Activated T-cell treated with anti-CD3 and anti-CD28 coated beads for 1 hour (primary cell): Measurements from ENCODE around the gene CTBP2.

Source experiments
- DNase-seq: peaks from one replicate; pipeline ENCODE4 v3.0.0-alpha.2; 2020; ENCODE audit warnings: low read depth

CTBP2 gene

GRCh38 chr10:125144693-125145623, 15.4 kb downstream of the CTBP2 start:
- DNase-seq = no peak

DNA sequence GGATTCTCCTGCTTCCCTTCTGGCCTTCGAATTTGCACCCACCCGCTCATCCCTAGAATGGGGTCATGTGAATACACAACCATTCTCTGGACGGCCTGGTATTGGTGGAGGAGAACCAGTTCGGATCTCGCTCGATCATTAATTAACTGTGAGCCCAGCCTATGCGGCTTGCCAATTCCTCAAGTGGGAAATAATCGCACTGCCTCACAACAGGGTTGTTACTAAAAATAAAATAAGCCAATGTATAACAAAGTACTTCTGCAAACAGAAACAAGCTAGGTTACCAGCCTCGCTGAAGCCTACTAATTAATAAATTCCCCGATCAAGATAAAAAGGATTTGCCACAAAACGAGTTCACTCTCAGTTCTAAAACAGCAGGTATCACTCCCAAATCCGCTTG, 16.2 kb downstream of the CTBP2 start:
- no peak for DNase-seq

GRCh38 chr10:125142946-125143345, 17.4 kb downstream of the CTBP2 start:
- DNase-seq = no peak

DNA sequence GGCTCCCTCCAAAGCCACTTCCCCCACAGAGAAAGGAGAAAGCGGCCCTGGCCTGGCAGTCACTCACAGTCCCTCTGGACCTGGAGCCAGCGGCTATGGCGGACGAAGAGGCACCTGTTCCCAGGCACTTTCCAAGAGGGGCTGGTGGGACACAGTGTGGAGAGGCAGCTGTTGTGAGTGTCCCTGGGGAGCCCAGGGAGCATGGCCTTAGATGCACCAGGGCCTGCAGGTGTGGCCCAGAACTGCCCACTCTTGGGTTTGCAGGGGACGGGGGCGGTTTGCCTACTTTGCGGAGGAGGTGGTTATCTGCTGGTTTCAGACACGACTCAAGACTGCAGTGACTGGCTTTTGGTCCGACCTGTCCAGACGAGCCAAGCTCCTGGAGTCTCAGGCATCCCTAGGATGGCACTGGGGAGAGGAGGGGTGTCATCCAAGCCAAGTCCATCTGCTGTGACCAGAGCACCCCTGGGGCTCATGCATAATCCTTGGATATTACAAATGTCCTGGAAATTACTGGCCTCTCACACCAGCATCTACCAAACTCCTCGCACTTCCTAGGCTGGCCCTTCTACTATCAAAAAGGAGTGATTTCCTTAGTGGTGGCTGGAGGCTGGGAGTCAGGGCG, 18.4 kb downstream of the CTBP2 start:
- DNase-seq = no peak

DNA sequence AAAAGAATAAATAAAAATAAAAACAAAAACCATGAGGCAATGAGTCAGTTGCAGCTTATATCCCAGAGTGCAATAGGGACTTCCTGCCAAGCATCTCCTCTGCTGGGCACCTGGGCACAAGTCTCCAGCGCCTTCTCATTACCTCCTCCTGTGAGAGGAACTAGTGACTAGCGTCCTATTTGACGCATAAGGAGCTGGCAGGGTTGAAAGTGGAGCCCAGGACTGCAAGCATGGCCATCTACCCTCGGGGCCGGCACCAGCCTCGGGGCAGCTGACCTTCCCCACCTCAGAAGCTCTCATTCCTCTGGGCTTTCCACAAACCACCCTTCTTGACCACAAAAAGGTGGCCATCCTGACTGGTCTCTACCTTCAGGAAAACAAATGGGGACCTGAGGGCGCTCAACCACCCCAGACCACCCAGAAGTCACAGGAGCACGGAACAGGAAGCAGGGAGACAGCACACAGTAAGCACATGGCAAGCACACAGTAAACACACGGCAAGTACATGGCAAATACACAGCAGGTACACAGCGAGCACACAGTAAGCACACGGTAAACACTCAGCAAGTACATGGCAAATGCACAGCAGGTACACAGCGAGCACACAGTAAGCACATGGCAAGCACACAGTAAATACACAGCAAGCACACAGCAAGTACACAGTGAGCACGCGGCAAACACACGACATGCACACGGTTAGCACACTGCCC, 19.1 kb downstream of the CTBP2 start:
- DNase-seq = no peak

GRCh38 chr10:125140151-125140550, 20.2 kb downstream of the CTBP2 start:
- DNase-seq = no peak

DNA sequence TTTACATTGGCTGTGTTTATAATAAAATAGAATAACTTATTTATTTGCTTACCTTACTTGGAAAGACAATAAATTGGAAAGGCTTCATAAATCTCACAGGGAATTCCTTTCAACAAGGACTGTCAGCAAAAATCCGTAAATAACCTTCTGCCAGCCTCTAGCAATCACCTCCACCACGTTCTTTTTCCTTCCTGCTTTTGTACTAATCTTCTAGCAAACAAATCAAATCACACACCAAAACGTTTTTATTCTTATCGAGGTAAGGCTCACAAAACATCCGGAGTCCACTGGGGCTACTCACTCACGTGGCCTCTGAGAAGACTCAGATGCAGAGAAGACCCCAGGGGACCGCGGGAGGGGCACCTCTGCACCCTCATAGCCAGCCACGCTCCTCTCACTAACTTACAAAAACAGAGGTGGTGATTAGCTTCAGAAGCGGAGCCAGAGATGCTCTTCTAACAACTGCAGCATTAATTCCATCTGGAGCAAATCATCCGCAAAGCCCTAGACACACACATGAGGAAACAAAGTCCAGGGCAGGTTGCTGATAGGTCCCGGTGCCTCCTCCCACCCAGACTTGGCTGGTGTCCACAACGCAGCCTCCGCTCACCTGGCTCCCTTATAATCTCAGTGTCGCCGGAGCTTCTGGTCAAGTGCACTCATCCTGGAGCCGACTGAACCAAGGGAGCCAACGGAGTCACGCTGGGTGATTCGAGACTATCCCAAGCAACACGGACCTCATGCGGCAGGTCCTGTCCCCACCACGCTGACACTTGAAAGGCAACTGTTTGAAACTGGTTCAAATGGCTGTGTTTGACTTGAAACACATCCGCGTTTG, 22.5 kb downstream of the CTBP2 start:
- DNase-seq = no peak

DNA sequence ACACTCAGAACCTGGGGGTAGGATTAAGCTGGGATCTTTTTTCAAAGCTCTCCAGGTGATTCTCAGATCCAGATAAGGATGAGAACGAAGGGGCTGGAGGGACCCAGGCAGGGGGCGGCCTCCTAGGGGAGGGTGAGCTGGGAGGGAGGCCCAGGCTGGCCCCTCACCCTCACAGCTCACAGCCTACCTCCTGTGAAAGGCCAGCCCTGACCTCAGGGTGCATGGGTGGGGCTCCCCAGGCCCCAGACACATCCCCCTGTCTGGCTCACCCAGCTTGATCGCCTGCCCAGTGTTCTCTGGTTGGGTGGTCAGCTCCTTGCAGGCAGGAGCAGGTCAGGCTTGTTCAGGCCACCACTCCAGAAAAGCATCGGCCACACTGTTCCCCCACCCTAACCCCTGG, 24.3 kb downstream of the CTBP2 start:
- no peak for DNase-seq

DNA sequence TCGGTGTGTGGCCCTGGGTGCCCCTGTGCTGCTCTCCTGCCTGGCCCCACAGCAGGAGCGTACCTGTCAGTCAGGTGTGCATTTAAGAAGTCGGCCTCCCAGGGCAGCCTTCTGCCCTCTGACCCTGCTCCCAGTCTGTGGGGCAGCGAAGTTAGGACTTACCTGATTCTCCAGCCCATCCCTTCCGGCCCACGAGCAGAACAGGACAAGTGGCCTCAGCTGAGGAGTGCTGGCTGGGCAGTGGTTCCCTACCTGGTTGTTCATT, 24.7 kb downstream of the CTBP2 start:
- DNase-seq = no peak

DNA sequence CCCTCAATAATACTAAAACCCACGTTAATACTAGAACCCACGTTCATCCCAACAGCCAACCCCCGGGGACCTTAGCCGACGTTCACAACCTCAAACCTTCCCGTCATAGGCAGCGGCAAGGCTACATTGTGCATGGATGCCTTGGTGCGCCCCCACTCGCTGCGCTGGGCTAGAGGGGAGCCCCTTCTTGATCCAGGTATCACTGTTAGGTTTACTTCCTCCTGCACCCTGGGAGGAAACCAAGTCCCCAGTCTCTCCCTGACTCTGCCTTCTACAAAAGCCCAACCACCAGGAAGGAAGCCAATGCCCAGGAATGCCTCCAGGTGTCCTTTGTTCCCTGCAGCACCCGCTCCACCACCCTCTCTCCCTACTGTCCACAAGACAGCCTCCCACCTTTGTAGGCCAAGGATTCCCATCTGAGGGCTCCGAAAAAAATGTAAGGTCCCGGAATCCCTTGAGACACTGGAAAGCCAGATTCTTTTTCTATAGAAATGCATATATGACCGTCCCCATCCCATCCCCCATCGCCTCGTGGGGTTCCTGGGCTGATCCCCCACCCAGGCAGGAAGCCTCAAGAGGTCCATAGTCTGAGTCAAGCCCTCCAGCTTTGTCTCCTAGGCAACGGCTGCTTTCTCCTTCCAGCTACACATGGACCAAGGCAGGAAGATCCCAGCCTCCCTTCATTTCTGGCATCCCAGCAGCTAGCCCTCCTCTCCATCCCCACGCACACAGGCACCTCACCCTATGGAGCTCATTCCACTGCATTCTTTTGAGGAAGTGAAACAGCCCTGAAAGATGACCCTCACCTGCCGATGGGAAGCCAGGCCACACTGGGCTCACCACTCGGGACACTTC, 25.2 kb downstream of the CTBP2 start:
- no peak for DNase-seq

DNA sequence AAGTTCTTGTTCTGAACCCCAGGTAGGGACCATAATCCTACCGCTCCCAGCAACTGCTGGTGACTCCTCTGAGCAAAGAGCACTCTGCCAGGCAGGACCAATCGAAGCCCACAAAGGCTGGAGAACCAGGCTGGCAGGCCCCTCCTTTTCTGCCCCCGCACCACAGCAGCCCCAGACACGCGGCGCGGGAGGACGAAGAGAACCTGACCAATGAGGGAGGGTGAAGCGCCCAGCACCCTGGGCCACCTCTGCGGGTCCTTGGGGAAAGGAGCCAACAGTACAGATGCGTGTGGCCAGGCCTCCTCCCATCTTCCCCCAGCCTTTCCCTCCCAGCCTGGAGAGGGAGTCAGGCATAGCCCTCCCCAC, 25.9 kb downstream of the CTBP2 start:
- no peak for DNase-seq

DNA sequence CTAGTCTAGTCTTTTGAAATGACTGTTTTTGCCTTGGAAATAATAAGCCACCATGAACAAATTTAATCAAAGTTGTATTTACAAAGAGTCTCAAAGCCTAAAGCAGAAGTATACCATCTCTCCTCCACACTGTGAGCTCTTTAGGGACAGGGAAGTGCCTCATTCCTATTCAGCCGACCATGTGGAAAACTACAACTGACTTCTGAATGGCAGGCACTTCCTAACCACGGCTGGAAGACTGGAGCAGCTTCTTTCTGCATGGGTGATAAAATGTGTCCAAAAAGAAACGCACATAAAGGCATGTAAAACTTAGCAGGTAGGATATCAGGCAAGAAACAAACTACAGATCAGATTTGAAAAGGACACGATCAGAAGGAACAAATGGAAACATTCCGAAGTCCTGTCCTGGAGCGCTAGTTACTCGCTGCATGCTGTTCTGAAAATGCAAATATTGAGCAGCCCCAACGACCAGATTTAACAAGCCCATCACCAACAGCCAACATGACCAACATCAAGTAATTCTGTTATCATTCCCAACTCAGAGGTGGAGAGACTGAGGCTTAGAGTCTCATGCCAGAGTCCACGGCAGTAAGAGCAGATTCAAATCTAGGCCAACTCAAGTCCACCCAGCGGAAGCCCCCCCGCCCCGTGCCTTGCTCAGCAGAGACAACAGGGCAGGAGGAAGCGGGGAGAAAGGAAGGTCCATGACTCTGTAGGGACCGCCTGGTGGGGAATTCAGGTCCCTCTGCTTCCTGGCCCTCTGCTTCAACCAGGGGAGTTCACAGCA, 26.5 kb downstream of the CTBP2 start:
- no peak for DNase-seq

GRCh38 chr10:125132344-125132743, 28.0 kb downstream of the CTBP2 start:
- DNase-seq = no peak

DNA sequence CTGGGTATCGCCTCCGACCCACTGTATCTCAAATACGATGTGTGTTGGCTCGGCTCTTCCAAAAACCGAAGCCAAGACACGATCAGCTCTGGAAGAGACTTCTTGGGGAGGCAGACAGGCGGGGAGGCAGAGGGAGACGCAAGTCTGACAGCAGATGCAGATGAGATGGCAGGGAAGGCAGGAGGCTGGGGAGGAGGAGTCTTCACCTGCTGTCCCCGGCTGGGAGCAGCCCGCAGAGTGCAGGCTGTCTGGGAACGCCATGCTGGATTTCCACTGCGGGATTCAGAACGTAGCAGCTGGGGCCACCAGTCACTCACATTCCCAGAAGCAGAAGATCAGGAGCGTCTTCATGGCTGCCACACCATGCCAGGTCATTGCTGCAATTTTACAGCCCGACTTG, 29.4 kb downstream of the CTBP2 start:
- no peak for DNase-seq

DNA sequence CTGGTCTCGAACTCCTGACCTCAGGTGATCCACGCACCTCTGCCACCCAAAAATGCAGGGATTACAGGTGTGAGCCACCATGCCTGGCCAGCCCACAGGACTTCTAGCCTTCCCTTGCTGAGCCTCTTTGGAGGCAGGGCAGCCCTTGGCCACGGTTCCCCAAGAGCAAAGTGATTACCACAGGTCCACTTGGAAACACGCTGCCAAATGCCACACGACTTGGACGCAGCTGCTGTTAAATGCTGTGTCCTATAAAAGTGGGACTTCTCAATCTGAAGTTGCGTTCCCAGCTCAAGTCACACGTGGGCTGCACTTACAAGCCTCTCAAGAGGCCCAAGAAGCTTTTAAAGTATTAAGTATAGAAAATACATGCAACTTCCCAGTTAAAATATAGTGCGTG, 30.1 kb downstream of the CTBP2 start:
- no peak for DNase-seq

GRCh38 chr10:125129076-125129458, 31.3 kb downstream of the CTBP2 start:
- no peak for DNase-seq

- DNase-seq = no peak
Observed at GRCh38 chr10:125128397-125129075, 31.8 kb downstream of the CTBP2 start.

- no peak for DNase-seq
Observed at GRCh38 chr10:125127986-125128385, 32.4 kb downstream of the CTBP2 start.

GRCh38 chr10:125127110-125127509, 33.3 kb downstream of the CTBP2 start:
- DNase-seq = no peak
